ENCODE results near the gene TRANK1. TPM values are rescaled to one million over a fixed set of nuclear protein-coding genes. Genes with fewer than 3 reads are reported as not detected.
"Not testable (repeated sequence)": the region's sequence is repeated elsewhere in the genome, so short reads cannot be mapped to it uniquely, and the experiment has no call there.

TRANK1 gene
- total RNA-seq, 1 donor from 2014 or later, result 22.1 TPM

- ATAC-seq, result no peak
- intact Hi-C loops (cut with DNase I), result no loop called here
- no peak for DNase-seq (ENCODE audit: low spot score)
Measured at GRCh38 chr3:36959821-36960220, 15.0 kb upstream of the TRANK1 start.

GRCh38 chr3:36957862-36958686, 13.2 kb upstream of the TRANK1 start:
- ATAC-seq (peak; percentile 68), DNase-seq (ENCODE audit: low spot score) (no peak)
- intact Hi-C loops (cut with DNase I), result no loop called here

- intact Hi-C loops (cut with DNase I), result no loop called here
- DNase-seq (ENCODE audit: low spot score) (no peak), ATAC-seq (no peak)
Measured at GRCh38 chr3:36957063-36957462, 12.2 kb upstream of the TRANK1 start.

- no peak for ATAC-seq
- no peak for DNase-seq (ENCODE audit: low spot score)
- intact Hi-C loops (cut with DNase I), result no loop called here
Measured at GRCh38 chr3:36956155-36956554, 11.3 kb upstream of the TRANK1 start.

- intact Hi-C loops (cut with DNase I), result no loop called here
- DNase-seq (ENCODE audit: low spot score), result no peak
- no peak for ATAC-seq
Measured at GRCh38 chr3:36954452-36955134, 9.7 kb upstream of the TRANK1 start.

GRCh38 chr3:36947814-36948213, 3.0 kb upstream of the TRANK1 start:
- ATAC-seq; DNase-seq (ENCODE audit: low spot score); intact Hi-C loops (cut with DNase I): not testable (repeated sequence)

GRCh38 chr3:36945333-36945980, 603 bp upstream of the TRANK1 start:
- intact Hi-C loops (cut with DNase I), result no loop called here
- no peak for ATAC-seq

GRCh38 chr3:36944012-36944640, 728 bp downstream of the TRANK1 start:
- intact Hi-C loops (cut with DNase I), result no loop called here
- ATAC-seq (peak; percentile 85), DNase-seq (ENCODE audit: low spot score) (peak; percentile 84)

More at GRCh38 chr3:36945333-36945980, 603 bp upstream of the TRANK1 start:
- DNase-seq (ENCODE audit: low spot score), result no peak

GRCh38 chr3:36943601-36944000, 1.3 kb downstream of the TRANK1 start:
- intact Hi-C loops (cut with DNase I), result no loop called here
- ATAC-seq (no peak), DNase-seq (ENCODE audit: low spot score) (no peak)

GRCh38 chr3:36942638-36943248, 2.1 kb downstream of the TRANK1 start:
- no peak for ATAC-seq
- DNase-seq (ENCODE audit: low spot score), result no peak
- intact Hi-C loops (cut with DNase I), result no loop called here

- ATAC-seq (no peak), DNase-seq (ENCODE audit: low spot score) (no peak)
- intact Hi-C loops (cut with DNase I), result no loop called here
Measured at GRCh38 chr3:36941658-36942057, 3.2 kb downstream of the TRANK1 start.

- intact Hi-C loops (cut with DNase I), result no loop called here
Measured at GRCh38 chr3:36941162-36941561, 3.7 kb downstream of the TRANK1 start.

GRCh38 chr3:36937492-36937891, 7.4 kb downstream of the TRANK1 start:
- DNase-seq (ENCODE audit: low spot score) (no peak), ATAC-seq (no peak)
- intact Hi-C loops (cut with DNase I), result no loop called here

More at GRCh38 chr3:36941162-36941561, 3.7 kb downstream of the TRANK1 start:
- DNase-seq (ENCODE audit: low spot score) (no peak), ATAC-seq (no peak)

GRCh38 chr3:36933540-36934296, 11.1 kb downstream of the TRANK1 start:
- intact Hi-C loops (cut with DNase I), result no loop called here
- no peak for DNase-seq (ENCODE audit: low spot score)
- ATAC-seq, result no peak

- DNase-seq (ENCODE audit: low spot score); intact Hi-C loops (cut with DNase I); ATAC-seq: not testable (repeated sequence)
Measured at GRCh38 chr3:36931424-36931823, 13.4 kb downstream of the TRANK1 start.

- intact Hi-C loops (cut with DNase I), result no loop called here
- no peak for DNase-seq (ENCODE audit: low spot score)
- no peak for ATAC-seq
Measured at GRCh38 chr3:36928220-36928619, 16.6 kb downstream of the TRANK1 start.

GRCh38 chr3:36926292-36926897, 18.5 kb downstream of the TRANK1 start:
- intact Hi-C loops (cut with DNase I), result no loop called here
- no peak for ATAC-seq
- DNase-seq (ENCODE audit: low spot score), result no peak
